Esophagus muscularis mucosa (tissue), 4 donors: ENCODE data around the gene CLK4. TPM values are rescaled to one million over a fixed set of nuclear protein-coding genes. Genes with fewer than 3 reads are reported as not detected.

Source experiments
- DNase-seq: peaks from one replicate; pipeline ENCODE4 v3.0.0-alpha.2; 2017; ENCODE audit errors: extremely low spot score
- H3K27ac ChIP-seq, 4 donors: fragments of 200-600 bp; sonication (generic); replicated peaks in 1 of 4; 1 replicate in 3 of 4; 2 replicates in 1 of 4; pipeline ENCODE4 v1.5.1; 2016 to 2019; ENCODE audit warnings: mild to moderate bottlenecking in 1 of 4
- H3K27me3 ChIP-seq, 4 donors: fragments of 200-600 bp; sonication (generic); one replicate each; pipeline versions ENCODE4 v1.5.1 to v1.6.0; 2016 to 2019
- H3K36me3 ChIP-seq, 4 donors: fragments of 200-600 bp; sonication (generic); one replicate each; pipeline ENCODE4 v1.5.1; 2016 to 2019
- H3K4me1 ChIP-seq, 4 donors: fragments of 200-600 bp; sonication (generic); one replicate each; pipeline ENCODE4 v1.5.1; 2016 to 2019
- H3K4me3 ChIP-seq, 4 donors: fragments of 200-600 bp; sonication (generic); 1 replicate in 2 of 4; 2 replicates in 2 of 4; pipeline ENCODE4 v1.5.1; 2016 to 2019; ENCODE audit warnings: mild to moderate bottlenecking in 4 of 4, moderate library complexity in 1 of 4
- H3K9me3 ChIP-seq, 4 donors: fragments of 200-600 bp; sonication (generic); 1 replicate in 3 of 4; 2 replicates in 1 of 4; pipeline ENCODE4 v1.5.1; 2016 to 2019
- CTCF ChIP-seq, 3 experiments: fragments of 200-600 bp in 2 of 3; fragments of 450-650 bp in 1 of 3; sonication (generic) in 2 of 3; IDR thresholded peaks; one replicate each; pipeline ENCODE4 v1.5.1; 2017 to 2019; ENCODE audit warnings: antibody characterized with exemption in 3 of 3, mild to moderate bottlenecking in 2 of 3, moderate library complexity in 1 of 3
- EP300 ChIP-seq: sonication (generic); formaldehyde crosslinking; IDR thresholded peaks from one replicate; pipeline ENCODE4 v1.6.1; 2017; ENCODE audit warnings: antibody characterized with exemption
- POLR2A ChIP-seq: fragments of 450-650 bp; IDR thresholded peaks from one replicate; pipeline ENCODE4 v1.6.1; 2017; ENCODE audit warnings: antibody characterized with exemption, moderate library complexity, mild to moderate bottlenecking, low read depth
- POLR2AphosphoS5 ChIP-seq, 2 donors: sonication (generic); formaldehyde crosslinking; IDR thresholded peaks; one replicate each; pipeline ENCODE4 v1.6.1; 2017; ENCODE audit warnings: antibody characterized with exemption in 2 of 2
- WGBS: methylation state at CpG from one replicate; pipeline ENCODE4 v1.1.5; 2018; 5-methylcytosine and 5-hydroxymethylcytosine counted together
- intact Hi-C: fragments of 100-400 bp; cut with DNase I; formaldehyde crosslinking; loops from one replicate; pipeline ENCODE4 v1.15.1; 2023
- total RNA-seq, 4 donors: library from RNA; depleted of rRNA; stranded (reverse); fragments of >200 nt; gene quantifications; one replicate each; pipeline versions ENCODE4 v1.1.0 to v1.2.1, GENCODE V29; 2016

Gene CLK4
- total RNA-seq, 4 donors from 2014 or later: 16.7 to 24.9 (median 18.9) TPM

- intact Hi-C loops: no loop called here
- H3K27me3 ChIP-seq: peaks cover 0 to 28% (median 6%) of the 10 kb centered on the region in 4 donors
- TF ChIP-seq EP300 (no peak), POLR2A (no peak), CTCF (IDR thresholded peaks at IDR 0.05) (no peak), POLR2AphosphoS5 (IDR thresholded peaks at IDR 0.05) (no peak)
- no peaks in the 10 kb centered on the region for H3K9me3 ChIP-seq
- H3K4me3 ChIP-seq: no peak overlapping the region
- H3K27ac ChIP-seq: no peak overlapping the region
- H3K36me3 ChIP-seq: no peaks in the 10 kb centered on the region
- peaks cover 0 to 16% (median 11%) of the 10 kb centered on the region in 4 donors for H3K4me1 ChIP-seq
- DNase-seq: no peak
- WGBS: 91% methylated on average over 4 of the region's 4 CpGs
Observed at GRCh38 chr5:178572617-178573016, 54.2 kb downstream of the CLK4 start.

- no peak for DNase-seq
- TF ChIP-seq POLR2AphosphoS5 (IDR thresholded peaks at IDR 0.05) (no peak), EP300 (no peak), POLR2A (no peak), CTCF (IDR thresholded peaks at IDR 0.05) (no peak)
- intact Hi-C loops: no loop called here
- no peak overlapping the region for H3K27ac ChIP-seq
- no peak overlapping the region for H3K4me3 ChIP-seq
- 67% methylated on average over 2 of the region's 2 CpGs for WGBS
- H3K36me3 ChIP-seq: no peaks in the 10 kb centered on the region
- H3K27me3 ChIP-seq: peaks cover 0 to 6% (median 0%) of the 10 kb centered on the region in 4 donors
- H3K4me1 ChIP-seq: no peaks in the 10 kb centered on the region
- H3K9me3 ChIP-seq: no peaks in the 10 kb centered on the region
Observed at GRCh38 chr5:178569485-178569884, 57.4 kb downstream of the CLK4 start.

GRCh38 chr5:178564811-178565550 lies 61.9 kb downstream of the CLK4 start:
- no peaks in the 10 kb centered on the region for H3K27me3 ChIP-seq
- 69% methylated on average over 12 of the region's 12 CpGs for WGBS

GRCh38 chr5:178564397-178564796 lies 62.5 kb downstream of the CLK4 start:
- intact Hi-C loops: no loop called here
- no peak for DNase-seq
- H3K36me3 ChIP-seq: no peaks in the 10 kb centered on the region
- 50% methylated on average over 4 of the region's 4 CpGs for WGBS
- no peaks in the 10 kb centered on the region for H3K4me1 ChIP-seq
- no peaks in the 10 kb centered on the region for H3K9me3 ChIP-seq
- H3K27me3 ChIP-seq: no peaks in the 10 kb centered on the region
- no peak for TF ChIP-seq CTCF (IDR thresholded peaks at IDR 0.05)
- TF ChIP-seq POLR2AphosphoS5 (IDR thresholded peaks at IDR 0.05): no peak
- TF ChIP-seq POLR2A: no peak
- TF ChIP-seq EP300: no peak
- H3K4me3 ChIP-seq: no peak overlapping the region
- no peak overlapping the region for H3K27ac ChIP-seq

More at GRCh38 chr5:178564811-178565550, 61.9 kb downstream of the CLK4 start:
- no peak overlapping the region for H3K4me3 ChIP-seq
- intact Hi-C loops: no loop called here
- no peaks in the 10 kb centered on the region for H3K36me3 ChIP-seq
- H3K4me1 ChIP-seq: no peaks in the 10 kb centered on the region
- DNase-seq: no peak
- no peaks in the 10 kb centered on the region for H3K9me3 ChIP-seq
- TF ChIP-seq POLR2A (no peak), EP300 (no peak), CTCF (IDR thresholded peaks at IDR 0.05) (no peak), POLR2AphosphoS5 (IDR thresholded peaks at IDR 0.05) (no peak)
- H3K27ac ChIP-seq: no peak overlapping the region
